GM12878 (cell line): ENCODE results near the gene SIPA1. TPM values are rescaled to one million over a fixed set of nuclear protein-coding genes. Genes with fewer than 3 reads are reported as not detected.

ENCODE experiments used
- ATAC-seq: fragments of 200-7000 bp; cut with Tn5 transposase; 3 replicates; pipeline ENCODE4 v1.9.1; 2020; ENCODE audit warnings: mild to moderate bottlenecking, moderate library complexity
- BruUV-seq: library from RNA; stranded (reverse); fragments of 400-500 nt; replicated peaks from 2 replicates; lab custom pipeline; 2021; lab: Mats Ljungman, UMichigan
- CTCF ChIA-PET: fragments of 300-600 bp; sonication (Branson Sonifier 250); formaldehyde crosslinking; extraction: SDS; loops from one replicate; lab custom pipeline; 2021; ENCODE audit warnings: inconsistent platforms; lab: Yijun Ruan, JAX
- POLR2A ChIA-PET: fragments of 350-600 bp; formaldehyde crosslinking; extraction: SDS; loops from one replicate; lab custom pipeline; 2021; ENCODE audit warnings: inconsistent platforms; lab: Charles Lee
- RAD21 ChIA-PET: fragments of 300-600 bp; sonication (Branson Sonifier 250); formaldehyde crosslinking; loops from one replicate; lab custom pipeline; 2023; ENCODE audit warnings: antibody characterized with exemption; ENCODE audit not compliant: unreplicated experiment; lab: Charles Lee
- SMC1A ChIA-PET: fragments of 300-600 bp; sonication (Branson Sonifier 250); formaldehyde crosslinking; loops from one replicate; lab custom pipeline; 2023; ENCODE audit not compliant: unreplicated experiment, uncharacterized antibody; lab: Charles Lee
- DNase-seq: peaks from one replicate; pipeline ENCODE4 v3.0.0-alpha.2; 2011; ENCODE audit warnings: low read depth, low spot score
- FAIRE-seq: peaks from 3 replicates; lab custom pipeline; 2011; peaks lifted over from hg19 to GRCh38; lab: Jason Lieb, UNC
- H2AFZ ChIP-seq: 2 replicates; pipeline ENCODE4 v1.6.0; 2011; ENCODE audit warnings: low read depth, low read length, control low read depth; ENCODE audit not compliant: control insufficient read depth
- H3K27ac ChIP-seq: 2 replicates; pipeline ENCODE4 v1.5.1; 2011; ENCODE audit warnings: control low read depth; ENCODE audit not compliant: control insufficient read depth, insufficient read depth
- H3K27me3 ChIP-seq, 2 experiments: replicated peaks in 1 of 2; 2 replicates each; pipeline versions ENCODE4 v1.6.0 to v1.6.1; 2011; ENCODE audit warnings: low read length in 1 of 2; ENCODE audit not compliant: control insufficient read depth in 2 of 2, insufficient read depth in 2 of 2
- H3K36me3 ChIP-seq, 2 experiments: 2 replicates each; pipeline ENCODE4 v1.5.1; 2011; ENCODE audit warnings: low read length in 1 of 2; ENCODE audit not compliant: control insufficient read depth in 2 of 2, insufficient read depth in 2 of 2
- H3K4me1 ChIP-seq: 2 replicates; pipeline ENCODE4 v1.6.1; 2011; ENCODE audit warnings: mild to moderate bottlenecking, low read length, moderate library complexity, mixed read lengths; ENCODE audit not compliant: control insufficient read depth, insufficient read depth
- H3K4me2 ChIP-seq: 2 replicates; pipeline ENCODE4 v1.6.0; 2011; ENCODE audit warnings: control low read depth; ENCODE audit not compliant: control insufficient read depth, insufficient read depth
- H3K4me3 ChIP-seq: fragments of 200-600 bp; sonication (generic); 2 replicates; pipeline ENCODE4 v1.5.1; 2016
- H3K79me2 ChIP-seq: 2 replicates; pipeline ENCODE4 v1.6.0; 2011; ENCODE audit warnings: low read length; ENCODE audit not compliant: control insufficient read depth, insufficient read depth
- H3K9ac ChIP-seq: 2 replicates; pipeline ENCODE4 v1.8.0; 2011; ENCODE audit warnings: low read length, control low read depth, mixed read lengths; ENCODE audit not compliant: control insufficient read depth, insufficient read depth
- H3K9me3 ChIP-seq: replicated peaks from 3 replicates; pipeline ENCODE4 v1.5.1; 2011; ENCODE audit warnings: mild to moderate bottlenecking, low read length; ENCODE audit not compliant: control insufficient read depth, insufficient read depth
- H4K20me1 ChIP-seq: 2 replicates; pipeline ENCODE4 v1.6.0; 2011; ENCODE audit not compliant: control insufficient read depth, insufficient read depth
- CBX5 ChIP-seq: sonication (generic); IDR thresholded peaks from 2 replicates; pipeline ENCODE4 v1.6.1; 2016; ENCODE audit warnings: low read depth, moderate library complexity, mild to moderate bottlenecking, inconsistent platforms
- CUX1 ChIP-seq: IDR thresholded peaks from 2 replicates; pipeline ENCODE4 v1.6.1; 2012; ENCODE audit warnings: improper control_type of control experiment, low read depth, low read length; ENCODE audit not compliant: insufficient replicate concordance
- IRF4 ChIP-seq: IDR thresholded peaks from 2 replicates; pipeline ENCODE4 v1.6.1; 2011; ENCODE audit warnings: low read depth, low read length
- LARP7 ChIP-seq: fragments of 450-650 bp; IDR thresholded peaks from 2 replicates; pipeline ENCODE4 v1.6.1; 2017; ENCODE audit warnings: mild to moderate bottlenecking
- MYB ChIP-seq: fragments of 150-350 bp; IDR thresholded peaks from 2 replicates; pipeline ENCODE4 v1.6.1; 2014; ENCODE audit warnings: mild to moderate bottlenecking, low read depth, low read length, borderline replicate concordance
- NFYB ChIP-seq: IDR thresholded peaks from 2 replicates; pipeline ENCODE4 v1.6.1; 2011; ENCODE audit warnings: low read depth, mild to moderate bottlenecking, low read length, improper control_type of control experiment, moderate library complexity; ENCODE audit not compliant: insufficient read depth
- POLR2A ChIP-seq: IDR thresholded peaks from 2 replicates; pipeline ENCODE4 v1.6.1; 2011; ENCODE audit warnings: low read depth, mild to moderate bottlenecking, low read length
- POLR2AphosphoS5 ChIP-seq: IDR thresholded peaks from 2 replicates; pipeline ENCODE4 v1.6.1; 2011; ENCODE audit warnings: mild to moderate bottlenecking, low read length, inconsistent platforms
- REST ChIP-seq: IDR thresholded peaks from 2 replicates; pipeline ENCODE4 v1.6.1; 2012; ENCODE audit warnings: mild to moderate bottlenecking, low read depth, low read length
- STAT1 ChIP-seq: fragments of 450-650 bp; conservative IDR thresholded peaks from 2 replicates; pipeline ENCODE4 v1.6.1; 2014; ENCODE audit warnings: antibody characterized with exemption, mild to moderate bottlenecking
- TAF1 ChIP-seq: IDR thresholded peaks from 2 replicates; pipeline ENCODE4 v1.6.1; 2011; ENCODE audit warnings: mild to moderate bottlenecking, low read depth, low read length, borderline replicate concordance
- WGBS: methylation state at CpG from one replicate; pipeline ENCODE4 v1.1.6; 2016; ENCODE audit warnings: low lambda C conversion rate; ENCODE audit not compliant: insufficient replicate concordance, insufficient coverage; ENCODE audit errors: missing lambda C conversion rate; 5-methylcytosine and 5-hydroxymethylcytosine counted together
- in situ Hi-C: fragments of 300-500 bp; cut with MboI; formaldehyde crosslinking; loops from 9 replicates; pipeline ENCODE4 v1.14.3; 2018; ENCODE audit warnings: mixed read lengths
- intact Hi-C: fragments of 100-400 bp; cut with micrococcal nuclease; formaldehyde crosslinking; loops from one replicate; pipeline ENCODE4 v1.14.2; 2022; ENCODE audit not compliant: unreplicated experiment
- polyA plus RNA-seq, 11 experiments: library from polyadenylated mRNA; depleted of rRNA in 4 of 11; unstranded in 6 of 11; stranded (reverse) in 5 of 11; fragments of >200 nt; fragmentation: Nextera tagmentation in 4 of 11; fragmentation: Illumina TruSeq in 1 of 11; extraction: Ambion mirVana in 4 of 11; extraction: Trizol in 1 of 11; gene quantifications; 1 replicate in 1 of 11; 2 replicates in 10 of 11; pipeline versions ENCODE4 v1.2.1 to v1.2.3, GENCODE V29; 2011 to 2016; ENCODE audit warnings: inconsistent platforms in 2 of 11, missing spikeins in 2 of 11, low read depth in 1 of 11
- total RNA-seq, 4 experiments: library from RNA; depleted of rRNA in 3 of 4; stranded (reverse); fragments of >200 nt in 3 of 4; fragmentation: Illumina TruSeq in 1 of 4; extraction: Trizol in 1 of 4; gene quantifications; 2 replicates each; pipeline versions ENCODE4 v1.2.1 to v1.2.3, GENCODE V29; 2013 to 2021

The SIPA1 gene
- total and polyA plus RNA-seq, 10 of the 15 experiments (the other 5 are each of a cell fraction or from before 2014, with no cell fraction given): 1.0 to 139 (median 33.4) TPM

GRCh38 chr11:65615950-65616574 is 21.8 kb upstream of the SIPA1 start (continued):
- TF ChIP-seq TAF1: no peak

GRCh38 chr11:65616575-65617001 is 21.3 kb upstream of the SIPA1 start:
- BruUV-seq: no TSS peak
- Histone ChIP-seq H3K4me1 (peaks cover 24% of the 10 kb centered on the region), H3K79me2 (peaks cover 67% of the 10 kb centered on the region), H3K9me3 (no peaks in the 10 kb centered on the region), H3K9ac (peak overlapping the region; percentile 68), H3K27me3 (no peaks in the 10 kb centered on the region), H3K36me3 (peaks cover 17 to 21% of the 10 kb centered on the region in 2 experiments; a peak in 3 of 4 replicates), H3K27ac (peak overlapping the region; percentile 60), H4K20me1 (no peaks in the 10 kb centered on the region; the same call in 1 of the 2 replicates), H3K4me3 (peak overlapping the region; percentile 100), H3K4me2 (peak overlapping the region; percentile 94), H2AFZ (no peak overlapping the region)
- SMC1A ChIA-PET: interaction anchor here (0.6 to 1.5 kb wide), 3 partner anchors 10 to 44 kb away, joined by 4 to 6 read pairs (median 4); partner anchors contain the start of genes FAM89B and SIPA1
- ATAC-seq (no peak), DNase-seq (no peak), FAIRE-seq (no peak)
- no peak for TF ChIP-seq POLR2A
- TF ChIP-seq LARP7: no peak
- TF ChIP-seq POLR2AphosphoS5: no peak
- TF ChIP-seq STAT1: no peak
- no peak for TF ChIP-seq MYB
- TF ChIP-seq REST: no peak
- TF ChIP-seq CUX1: no peak
- TF ChIP-seq CBX5: no peak
- no peak for TF ChIP-seq NFYB
- TF ChIP-seq IRF4: no peak
- CTCF ChIA-PET: interaction anchor here (1.2 to 2.9 kb wide), 5 partner anchors 9 to 44 kb away, joined by 3 to 25 read pairs (median 6); partner anchors contain the start of genes FAM89B, SIPA1 and ZNRD2
- POLR2A ChIA-PET: interaction anchor here (0.5 to 5.0 kb wide), 7 partner anchors 22 to 327 kb away, joined by 3 to 34 read pairs (median 3); partner anchors contain the start of genes C11orf68, EHBP1L1 and SIPA1
- 43% methylated on average over 10 of the region's 10 CpGs for WGBS
- RAD21 ChIA-PET: interaction anchor here (0.6 to 1.4 kb wide), 2 partner anchors 27 to 95 kb away, joined by 3 read pairs; partner anchors contain the start of gene KAT5
- intact Hi-C loops (no loop called here), in situ Hi-C loops (no loop called here)
